PC-9 (cell line): ENCODE results near the gene CACNA2D4.

Experiments used
- CTCF ChIP-seq: fragments of 200-600 bp; sonication (generic); conservative IDR thresholded peaks from 2 replicates; pipeline ENCODE4 v1.6.1; 2017; ENCODE audit warnings: mixed run types, antibody characterized with exemption, mild to moderate bottlenecking, moderate library complexity
- EZH2 ChIP-seq: fragments of 200-600 bp; sonication (generic); IDR thresholded peaks from 2 replicates; pipeline ENCODE4 v1.8.0; 2017; ENCODE audit warnings: antibody characterized with exemption, low read depth

GRCh38 chr12:1795221-1795784 lies 123.1 kb downstream of the CACNA2D4 start:
- TF ChIP-seq CTCF, result no peak
- TF ChIP-seq EZH2, result no peak
